ENCODE measurements around the gene SLC13A4.
"Not testable (repeated sequence)": the region's sequence is repeated elsewhere in the genome, so short reads cannot be mapped to it uniquely, and the experiment has no call there.

SLC13A4 gene

DNA sequence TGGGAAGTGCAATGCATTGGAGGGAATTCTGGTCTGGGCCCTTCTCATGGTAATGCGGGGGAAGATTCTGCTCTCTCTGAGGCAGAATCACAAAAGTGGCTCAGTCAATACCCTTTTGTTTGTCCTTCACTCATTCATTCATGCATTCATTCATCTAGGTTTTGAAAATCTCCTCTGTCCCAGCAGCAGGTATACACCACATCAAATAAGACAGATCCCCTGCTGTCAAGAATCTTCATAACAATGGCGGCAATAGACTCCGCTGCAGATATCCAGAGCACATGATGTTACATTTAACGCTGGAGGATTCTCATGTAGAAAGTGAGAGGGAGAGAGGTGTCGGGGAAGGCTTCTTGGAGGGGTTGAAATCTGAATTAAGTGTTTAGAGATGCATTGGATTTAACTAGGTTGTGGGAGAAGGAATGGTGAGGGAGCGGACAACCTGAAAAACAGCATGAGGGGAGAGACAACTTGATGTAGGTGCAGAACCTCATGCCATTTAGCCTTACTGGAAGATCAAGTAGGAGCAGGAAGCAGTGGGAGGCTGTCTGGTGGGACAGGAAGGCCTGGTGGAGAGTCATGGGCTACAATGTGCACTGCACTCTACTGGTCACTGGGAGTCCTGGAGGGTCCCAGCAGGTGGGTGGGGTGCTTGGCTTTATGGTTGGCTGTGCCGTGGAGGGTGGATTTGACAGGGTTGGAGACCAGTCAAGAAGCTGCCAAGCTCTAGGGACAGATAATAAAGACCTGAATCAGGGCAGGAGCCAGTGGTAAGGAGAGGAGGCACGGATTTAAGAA is 25.8 kb upstream of the SLC13A4 start:
- no peak for DNase-seq

DNA sequence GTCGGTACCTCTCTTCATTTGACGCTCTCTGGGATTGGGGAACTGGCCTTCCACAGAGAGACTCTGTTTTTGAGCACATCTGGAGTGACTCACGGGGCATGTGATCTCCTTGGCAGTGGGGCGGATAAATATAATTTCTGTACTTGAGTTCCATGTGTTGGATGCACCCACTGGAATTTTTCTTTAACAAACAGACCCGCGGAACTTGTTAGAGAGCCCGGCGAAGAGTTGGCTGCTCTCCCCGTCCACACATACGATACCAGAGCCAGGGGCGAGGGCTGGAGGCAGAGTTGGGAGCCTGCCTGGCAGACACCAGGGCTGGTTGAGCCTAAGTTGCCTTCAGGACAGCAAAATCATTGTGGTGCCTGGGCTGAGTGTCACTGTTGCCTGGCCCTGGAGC is 20.8 kb upstream of the SLC13A4 start, which contains the start of gene FAM180A:
FAM180A (minus strand) TSS at position 44 of the 400 bp plus-strand sequence. CDS start 233 bp downstream, outside the sequence.
- DNase-seq = no peak

DNA sequence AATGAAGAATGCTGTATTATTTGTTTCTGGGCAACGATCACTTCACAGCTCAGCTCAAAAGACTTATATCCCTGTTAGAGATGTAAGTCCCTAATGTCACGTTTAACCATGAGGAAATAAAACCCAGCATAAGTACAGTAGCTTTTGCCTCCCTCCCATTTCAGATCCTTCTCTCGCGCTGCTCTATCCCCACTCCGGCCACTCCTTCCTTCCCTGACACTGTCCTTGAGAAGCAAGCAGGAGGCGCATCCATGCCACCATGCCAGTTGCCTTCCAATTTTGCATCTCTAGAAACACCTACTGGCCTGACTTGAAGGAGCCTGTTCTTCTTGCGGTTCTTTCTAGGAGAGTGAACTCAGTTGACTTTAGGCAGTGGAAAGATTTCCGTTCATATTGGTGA is 19.4 kb upstream of the SLC13A4 start:
- DNase-seq = no peak

DNA sequence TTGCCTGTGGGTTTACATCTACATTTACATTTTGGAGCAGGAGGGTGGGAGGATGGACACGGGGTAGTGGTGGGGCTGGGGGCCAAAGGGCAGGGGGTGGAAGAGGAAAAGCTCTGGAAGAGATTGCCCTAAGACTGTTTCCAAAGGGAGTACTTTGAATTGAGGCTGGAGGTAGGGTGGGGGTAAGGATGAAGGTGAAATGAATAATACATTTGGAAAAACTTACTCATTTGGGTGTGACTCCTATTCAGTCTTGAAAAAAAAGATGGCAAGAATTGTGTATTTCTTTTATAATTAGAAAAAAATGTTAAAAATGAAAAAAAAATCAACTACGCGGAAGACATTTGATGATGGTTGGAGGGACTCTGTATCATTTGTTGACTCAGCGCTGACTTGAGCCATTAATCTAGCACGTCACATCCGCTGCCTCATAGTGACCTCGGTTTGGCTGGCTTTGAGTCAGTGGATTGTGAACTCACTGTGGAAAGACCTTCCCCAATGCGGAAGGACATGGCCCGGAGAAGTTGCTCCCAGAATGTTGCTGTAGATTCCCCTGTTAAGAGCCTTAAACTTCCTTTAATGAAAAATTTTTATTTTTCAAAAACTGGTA is 17.8 kb upstream of the SLC13A4 start:
- DNase-seq = no peak

DNA sequence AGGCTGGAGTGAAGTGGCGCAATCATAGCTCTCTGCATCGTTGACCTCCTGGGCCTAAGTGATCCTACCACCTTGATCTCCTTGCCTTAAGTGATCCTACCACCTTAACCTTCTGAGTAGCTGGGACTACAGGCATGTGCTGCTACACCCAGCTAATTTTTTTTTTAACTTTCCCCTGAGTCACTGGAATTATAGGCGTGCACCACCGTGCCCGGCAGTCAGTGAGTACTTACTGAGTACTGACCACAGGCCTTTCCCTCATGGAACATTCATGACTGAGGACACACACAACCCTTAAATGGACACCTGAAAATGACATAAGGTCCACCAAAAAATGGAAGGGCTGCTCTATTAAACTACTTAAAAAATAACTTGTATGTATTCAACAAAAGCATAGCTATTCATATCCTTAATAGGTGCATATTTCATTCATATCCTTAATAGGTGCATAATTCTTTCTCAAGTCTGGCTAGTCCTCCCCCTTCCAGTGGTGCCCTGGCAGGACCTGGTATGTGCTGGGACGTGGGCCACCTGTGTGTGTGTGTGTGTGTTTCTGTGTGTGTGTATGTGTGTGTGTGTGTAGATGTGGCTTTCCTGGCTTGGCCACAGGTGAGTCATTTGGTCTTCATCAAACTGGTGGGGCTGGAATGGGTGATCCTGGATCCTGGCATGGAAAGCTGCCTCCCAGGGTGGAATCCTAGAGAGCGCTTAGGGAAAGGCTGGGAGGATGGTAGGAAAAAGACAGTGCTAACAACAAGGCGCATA is 17.1 kb upstream of the SLC13A4 start:
- no peak for DNase-seq

DNA sequence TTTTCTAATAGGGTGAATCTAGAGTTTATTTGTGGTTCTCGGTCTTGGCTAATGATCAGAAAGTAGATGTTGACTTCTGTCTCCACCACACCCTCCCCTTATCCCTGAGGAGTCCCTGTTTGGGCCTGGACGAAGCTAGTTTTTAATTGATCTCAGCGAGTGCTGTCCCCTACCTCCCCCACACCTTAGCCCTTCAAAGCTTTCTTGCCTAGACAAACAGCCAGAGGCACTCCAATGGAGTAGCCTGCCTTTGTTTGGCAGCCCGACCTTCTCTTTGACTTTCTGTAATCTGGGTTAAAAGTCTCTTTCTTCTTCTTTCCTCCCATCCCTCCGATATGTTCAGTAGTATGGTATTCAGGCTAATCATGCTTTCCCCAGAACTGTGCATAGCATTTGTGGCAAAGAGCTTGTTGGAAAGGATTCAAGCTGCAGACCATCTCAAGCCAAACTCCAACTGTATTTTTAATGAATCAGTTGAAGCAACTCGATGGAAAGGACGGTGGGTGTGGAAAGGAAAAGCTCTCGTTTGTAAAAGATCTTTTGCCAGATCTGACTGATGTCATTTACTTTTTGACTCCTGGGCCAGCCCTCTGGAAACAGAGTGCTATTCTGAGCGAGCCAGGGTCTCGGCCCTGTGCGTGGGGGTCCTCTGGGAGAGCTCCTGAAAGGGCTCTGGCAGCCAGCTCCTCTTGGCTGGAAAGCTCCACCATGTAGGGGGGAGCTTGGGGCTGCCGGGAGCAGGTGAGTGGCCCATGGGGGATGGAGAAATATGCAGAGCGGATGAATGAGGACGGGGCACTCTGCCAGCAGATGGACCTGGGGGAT is 16.1 kb upstream of the SLC13A4 start:
- no peak for DNase-seq

DNA sequence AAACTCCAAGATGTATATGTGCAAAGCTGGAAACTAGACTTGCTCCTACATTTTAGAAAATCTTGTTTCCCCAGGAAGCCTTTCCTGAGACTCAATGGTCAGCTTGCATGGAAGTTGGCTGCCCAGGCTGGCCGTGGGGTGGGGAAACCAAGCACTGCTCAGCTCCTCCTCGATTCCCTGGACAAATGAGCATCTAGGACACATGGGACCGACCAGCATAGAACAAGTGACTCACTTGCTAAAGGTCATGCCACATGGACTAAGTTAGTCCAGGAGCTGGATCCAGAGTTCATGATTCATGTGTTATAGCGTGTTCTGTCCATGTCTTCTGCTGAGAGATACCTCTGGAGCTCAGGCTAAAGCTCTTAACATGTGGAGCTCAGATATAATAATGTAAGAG is 14.4 kb upstream of the SLC13A4 start:
- no peak for DNase-seq

DNA sequence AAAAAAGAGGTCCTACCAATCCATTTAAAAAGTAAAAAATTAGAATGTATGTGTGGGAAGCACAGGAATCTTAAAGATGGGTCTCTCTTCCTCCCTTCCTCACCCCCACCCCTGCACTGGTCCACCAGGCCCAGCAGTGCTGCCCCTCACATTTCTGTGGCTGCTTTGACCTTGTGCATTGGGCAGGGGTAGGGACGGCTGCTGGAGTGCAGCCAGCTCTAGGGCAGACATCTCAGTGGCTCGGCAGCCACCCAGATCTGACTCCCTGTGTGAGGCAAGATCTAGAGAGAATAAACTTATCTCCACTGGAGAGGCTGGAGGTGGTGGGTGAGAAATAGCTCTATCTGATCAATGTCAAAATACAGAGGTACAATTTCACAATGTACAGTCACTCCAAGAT is 13.9 kb upstream of the SLC13A4 start:
- no peak for DNase-seq

DNA sequence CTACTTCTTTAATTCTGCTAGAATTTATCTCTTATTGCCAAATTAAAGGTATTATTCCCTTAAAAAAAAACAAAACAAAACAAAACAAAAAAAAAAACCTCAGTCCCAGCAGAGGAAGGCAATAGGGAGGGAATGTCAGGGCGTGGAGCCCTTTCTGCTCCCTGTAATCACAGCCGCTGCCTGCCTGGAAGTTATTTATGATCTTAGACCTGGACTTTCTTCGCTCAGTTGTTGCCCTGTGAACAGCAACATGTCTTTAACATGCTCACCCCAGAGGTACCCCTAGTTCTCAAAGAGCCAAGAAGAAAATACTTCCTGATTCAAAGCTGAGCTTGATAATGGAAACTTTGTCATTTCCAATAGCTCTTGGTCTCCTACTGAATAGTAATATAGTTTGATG is 12.9 kb upstream of the SLC13A4 start:
- no peak for DNase-seq

DNA sequence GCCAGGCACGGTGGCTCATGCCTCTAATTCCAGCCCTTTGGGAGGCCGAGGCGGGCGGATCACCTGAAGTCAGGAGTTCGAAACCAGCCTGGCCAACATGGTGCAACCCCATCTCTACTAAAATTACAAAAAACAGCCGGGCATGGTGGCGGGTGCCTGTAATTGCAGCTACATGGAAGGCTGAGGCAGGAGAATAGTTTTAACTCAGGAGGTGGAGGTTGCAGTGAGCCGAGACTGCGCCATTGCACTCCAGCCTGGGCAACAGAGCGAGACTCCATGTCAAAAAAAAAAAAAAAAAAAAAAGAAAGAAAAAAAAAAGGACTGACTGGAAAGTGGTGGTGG is 9.3 kb upstream of the SLC13A4 start:
- not testable (repeated sequence) for DNase-seq

DNA sequence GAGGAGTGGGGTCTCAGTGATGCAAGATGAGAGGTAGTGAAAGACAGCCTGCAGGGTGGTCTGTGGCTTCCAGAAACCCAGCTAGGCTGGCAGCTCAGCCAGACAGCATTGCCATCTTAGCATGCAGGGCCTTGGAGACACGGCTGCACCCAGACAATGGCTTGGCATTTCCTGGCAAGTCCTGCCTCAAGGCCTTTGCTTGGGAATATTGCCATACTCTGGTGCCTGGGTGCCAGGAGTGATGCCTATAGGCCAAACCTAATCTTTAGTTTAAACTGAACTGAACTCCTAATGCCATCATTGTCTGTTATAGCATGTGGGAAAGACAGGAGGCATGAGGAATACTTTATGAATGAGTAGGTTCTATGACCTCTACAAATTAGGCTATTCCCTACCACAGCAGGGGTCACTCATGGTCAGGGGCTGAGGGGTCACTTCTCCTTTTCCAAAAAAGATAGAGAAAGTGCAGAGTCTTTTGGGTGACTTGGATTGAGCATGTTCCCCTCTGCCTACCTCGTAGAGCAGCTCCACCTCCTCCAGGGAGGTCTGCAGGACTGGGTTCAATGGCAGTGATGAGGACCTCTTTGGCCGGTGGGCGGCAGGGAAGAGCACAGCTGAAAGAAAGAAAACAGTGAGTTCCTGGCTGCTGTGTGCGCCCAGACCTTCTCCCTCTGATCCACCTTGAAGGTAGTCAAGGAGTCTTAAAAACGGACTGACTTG is 8.8 kb upstream of the SLC13A4 start:
- DNase-seq = no peak

DNA sequence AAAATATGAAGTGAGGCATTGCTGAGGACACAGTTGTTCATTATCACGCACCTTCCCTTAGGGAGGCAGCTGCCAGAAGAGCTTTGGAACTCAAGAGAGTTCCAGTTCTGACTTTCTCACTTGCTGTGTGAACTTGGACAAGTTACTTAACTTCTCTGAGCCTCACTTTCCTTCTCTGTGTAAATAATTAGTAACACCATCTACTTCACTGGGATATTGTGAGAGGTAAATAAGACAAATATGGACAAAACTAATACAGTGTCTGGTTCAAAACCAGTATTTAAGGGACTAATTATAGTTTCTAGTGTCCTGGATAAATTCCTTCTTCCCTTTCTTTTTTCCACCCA is 6.3 kb upstream of the SLC13A4 start:
- no peak for DNase-seq

DNA sequence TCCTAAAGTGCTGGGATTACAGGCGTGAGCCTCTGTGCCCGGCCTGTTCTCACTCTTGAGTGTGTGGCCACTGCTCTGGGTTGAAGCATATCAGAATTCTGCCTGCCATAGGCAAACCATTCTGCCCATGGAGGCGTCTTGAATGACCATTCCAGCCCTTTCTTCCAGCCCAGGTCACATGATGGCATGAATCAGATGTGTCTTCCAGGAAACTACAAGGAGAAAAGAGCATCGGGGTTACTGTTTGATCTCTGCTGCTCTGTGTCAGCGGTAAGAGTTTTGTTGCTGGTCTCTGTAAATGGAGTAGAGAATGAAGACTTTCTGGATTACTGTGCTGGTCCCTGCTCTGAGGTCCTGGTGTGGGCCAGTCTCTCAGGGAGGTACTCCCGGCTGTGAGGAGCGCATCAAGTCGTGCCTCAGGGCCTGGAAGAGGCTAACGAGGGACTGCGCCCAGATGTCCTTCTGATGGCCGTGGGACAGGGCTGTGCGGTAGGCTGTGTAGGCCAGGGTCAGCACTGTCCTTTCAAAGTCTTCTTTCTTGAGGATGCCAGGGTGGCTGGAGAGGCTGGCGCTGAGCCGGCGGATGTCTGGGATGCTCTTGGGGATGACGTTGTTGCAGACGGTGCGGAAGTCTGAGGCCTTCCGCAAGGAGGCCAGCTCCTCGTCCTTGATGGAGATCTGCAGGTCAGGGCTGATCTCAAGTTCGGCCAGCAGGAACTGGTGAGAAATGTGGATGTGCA is 5.8 kb upstream of the SLC13A4 start:
- no peak for DNase-seq

DNA sequence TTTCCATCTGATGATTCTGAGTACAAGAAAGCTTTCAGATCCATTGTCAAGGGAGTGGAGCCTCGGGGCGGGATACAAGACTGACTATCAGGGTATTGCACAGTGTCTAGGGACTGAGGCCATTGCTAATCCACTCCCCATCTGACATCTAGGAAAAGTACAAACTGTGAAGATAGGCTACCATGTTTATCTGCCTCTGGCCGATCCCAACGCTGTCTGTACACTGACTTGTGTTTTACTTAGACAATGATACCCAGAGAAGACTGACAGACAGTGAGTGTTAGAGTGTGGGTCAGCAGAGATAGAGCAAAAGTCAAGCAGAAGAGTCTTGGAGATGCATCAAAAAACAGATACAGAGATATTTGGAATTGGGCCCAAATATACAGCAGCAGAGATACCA is 3.1 kb upstream of the SLC13A4 start:
- no peak for DNase-seq

DNA sequence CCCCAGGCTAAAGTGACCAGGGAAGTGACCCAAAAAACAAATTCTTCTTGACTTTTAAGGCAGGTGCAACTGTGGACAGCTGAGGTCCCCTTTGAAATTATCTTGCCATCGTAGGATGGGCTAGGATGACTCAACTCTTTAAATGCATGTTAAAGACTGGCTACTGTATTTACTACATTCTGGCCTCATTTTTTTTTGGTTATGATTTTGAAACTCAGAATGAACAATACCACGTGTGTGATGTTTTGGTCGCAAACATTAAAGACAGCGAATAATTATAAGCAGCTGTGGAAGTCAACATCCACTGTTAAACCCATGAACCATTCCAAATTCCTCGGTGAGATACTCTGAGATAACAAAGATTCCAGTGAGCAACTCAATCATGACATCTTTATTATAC is 1.2 kb upstream of the SLC13A4 start:
- no peak for DNase-seq

DNA sequence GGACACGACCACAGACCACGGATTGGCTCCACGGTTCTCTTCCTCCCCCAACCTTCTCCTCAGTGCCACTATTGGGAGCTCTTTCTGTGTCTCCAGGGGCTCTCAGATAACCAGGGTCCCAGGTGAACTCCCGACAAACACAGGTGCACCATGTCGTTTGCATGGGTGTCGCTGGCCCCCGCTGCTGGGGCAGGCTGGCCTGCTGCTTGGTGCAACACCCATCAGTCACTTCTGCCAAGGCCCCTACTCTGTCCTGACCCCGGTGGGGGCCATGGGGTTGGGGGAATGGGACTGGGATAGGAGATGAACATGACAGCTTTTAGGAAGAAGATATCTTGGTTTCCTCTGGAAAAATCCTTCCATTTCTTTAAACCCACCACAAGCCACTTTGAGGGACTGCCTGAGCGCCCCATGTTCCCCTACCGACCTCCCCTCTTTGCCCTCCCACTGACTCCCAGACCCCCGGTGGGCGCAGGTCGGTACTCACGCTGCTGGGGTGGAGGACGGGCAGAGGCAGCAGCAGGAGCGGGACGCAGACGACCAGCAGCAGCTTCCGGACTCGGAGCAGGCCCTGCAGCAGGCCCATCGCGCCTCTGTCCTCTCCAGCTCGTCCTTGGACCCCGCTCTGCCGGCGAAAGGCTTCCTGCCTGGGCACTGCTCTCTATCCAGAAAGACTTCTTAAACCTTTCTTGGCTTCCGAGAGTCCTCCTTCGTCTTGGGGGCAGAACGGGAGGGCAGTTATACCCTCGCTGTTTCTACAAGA is 894 bp downstream of the SLC13A4 start:
- DNase-seq = no peak

DNA sequence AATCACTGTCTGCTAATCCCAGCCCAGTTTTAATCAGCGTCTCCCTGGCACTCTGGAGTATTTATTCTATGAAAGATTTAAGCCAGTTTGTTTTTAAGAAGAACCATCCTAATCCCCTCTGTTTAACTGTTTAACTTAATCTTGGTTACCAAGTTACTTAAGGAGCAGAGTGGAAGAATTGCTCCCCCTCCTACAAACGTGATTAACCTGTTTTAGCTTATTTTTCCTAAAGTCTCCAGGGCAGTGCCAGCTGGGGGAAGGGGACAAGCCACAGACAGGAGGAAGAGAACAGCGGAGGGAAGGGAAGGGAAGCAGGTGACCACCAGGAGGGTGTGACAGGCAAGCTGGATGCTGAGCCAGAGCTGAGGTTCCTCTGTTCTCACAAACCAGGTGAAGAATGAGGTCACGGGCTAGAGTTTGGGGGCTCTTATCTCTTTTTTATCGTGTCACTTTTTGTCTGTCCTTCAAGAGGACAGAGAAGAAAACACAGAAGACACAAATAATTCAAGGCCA is 1.7 kb downstream of the SLC13A4 start:
- DNase-seq = no peak

DNA sequence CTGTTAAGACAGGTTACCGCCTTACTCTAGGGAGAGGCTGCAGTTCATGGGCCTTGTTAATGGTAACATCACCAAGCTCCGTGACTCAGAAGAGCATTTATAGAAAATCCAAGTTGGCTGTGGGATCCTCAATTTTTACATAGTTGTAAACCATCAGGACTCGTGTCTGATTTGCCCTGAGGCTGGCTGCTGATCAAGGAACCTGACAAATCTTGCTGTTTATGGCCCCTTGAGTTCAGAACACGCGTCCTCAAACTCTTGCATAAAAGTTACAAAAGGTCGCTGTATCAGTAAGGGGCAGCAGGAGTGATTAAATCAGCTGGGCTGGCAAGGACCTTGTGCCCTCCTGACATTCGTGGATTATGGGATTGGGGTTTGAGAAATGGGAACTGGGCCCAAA is 4.6 kb downstream of the SLC13A4 start:
- no peak for DNase-seq

DNA sequence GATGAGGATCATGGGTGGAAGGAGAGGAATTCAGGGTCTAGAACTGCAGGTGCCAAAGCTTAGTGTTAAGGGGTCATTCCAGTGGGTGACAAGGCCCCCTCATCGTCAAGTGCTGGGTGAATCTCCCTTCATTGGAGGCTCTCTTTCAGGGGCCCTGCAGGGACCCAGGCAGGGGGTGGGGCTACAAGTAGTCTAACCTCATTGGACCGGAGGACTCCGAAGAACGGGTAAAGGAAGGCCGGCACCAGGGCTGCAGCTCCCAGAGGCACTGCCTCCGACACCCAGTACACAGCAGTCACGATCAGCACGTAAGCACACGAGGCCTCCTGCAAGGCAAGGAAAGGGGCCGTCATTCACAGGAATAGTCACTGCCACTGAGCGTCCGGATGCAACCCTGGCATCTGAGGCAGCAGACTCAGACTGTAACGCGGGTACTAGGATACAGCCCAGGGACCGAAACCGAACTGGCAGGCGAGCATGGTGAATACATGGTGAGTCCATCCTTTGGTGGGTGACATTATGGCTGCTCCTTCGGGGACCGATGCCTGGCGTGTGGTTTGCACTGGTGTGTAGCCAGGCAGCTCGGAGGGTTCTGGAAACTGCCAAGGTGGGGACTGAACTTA is 6.7 kb downstream of the SLC13A4 start:
- DNase-seq = no peak
